Inflammatory macrophage (primary cell): ENCODE data around the gene PTPRK.

Experiments used
- DNase-seq, 2 donors: peaks; one replicate each; pipeline ENCODE4 v3.0.0-alpha.2; 2020 to 2022

The PTPRK gene

GRCh38 chr6:128121190-128121589 is 399.2 kb downstream of the PTPRK start:
- no peak for DNase-seq

- DNase-seq = no peak
These were observed 402.0 kb downstream of the PTPRK start for GRCh38 chr6:128118401-128118800.

GRCh38 chr6:128117916-128118315 is 402.5 kb downstream of the PTPRK start:
- no peak for DNase-seq

- DNase-seq = no peak
These were observed 406.2 kb downstream of the PTPRK start for GRCh38 chr6:128114164-128114563.

- DNase-seq = no peak
These were observed 407.9 kb downstream of the PTPRK start for GRCh38 chr6:128112494-128112893.

GRCh38 chr6:128111096-128111495 is 409.3 kb downstream of the PTPRK start:
- no peak for DNase-seq

- DNase-seq = no peak
These were observed 412.7 kb downstream of the PTPRK start for GRCh38 chr6:128107682-128108081.

- no peak for DNase-seq
These were observed 420.7 kb downstream of the PTPRK start for GRCh38 chr6:128099571-128100197.

GRCh38 chr6:128098000-128098581 is 422.3 kb downstream of the PTPRK start:
- DNase-seq = no peak

GRCh38 chr6:128097009-128097408 is 423.4 kb downstream of the PTPRK start:
- DNase-seq = no peak

- no peak for DNase-seq
These were observed 425.0 kb downstream of the PTPRK start for GRCh38 chr6:128095362-128095761.

- DNase-seq = no peak
These were observed 441.4 kb downstream of the PTPRK start for GRCh38 chr6:128079021-128079420.

GRCh38 chr6:128078276-128078675 is 442.1 kb downstream of the PTPRK start:
- no peak for DNase-seq

GRCh38 chr6:128076843-128077242 is 443.6 kb downstream of the PTPRK start:
- DNase-seq = no peak

GRCh38 chr6:128074567-128074966 is 445.8 kb downstream of the PTPRK start:
- no peak for DNase-seq

GRCh38 chr6:128073389-128073788 is 447.0 kb downstream of the PTPRK start:
- DNase-seq = no peak

GRCh38 chr6:128071212-128071611 is 449.2 kb downstream of the PTPRK start:
- DNase-seq = no peak

- DNase-seq = no peak
These were observed 450.0 kb downstream of the PTPRK start for GRCh38 chr6:128070406-128070805.

GRCh38 chr6:128069188-128069587 is 451.2 kb downstream of the PTPRK start:
- no peak for DNase-seq

GRCh38 chr6:128068119-128068479 is 452.3 kb downstream of the PTPRK start:
- DNase-seq = no peak

GRCh38 chr6:128067446-128068118 is 452.8 kb downstream of the PTPRK start:
- no peak for DNase-seq

GRCh38 chr6:128065072-128065471 is 455.3 kb downstream of the PTPRK start:
- no peak for DNase-seq

- no peak for DNase-seq
These were observed 455.9 kb downstream of the PTPRK start for GRCh38 chr6:128064540-128064895.

GRCh38 chr6:128063850-128064539 is 456.4 kb downstream of the PTPRK start:
- no peak for DNase-seq
